HG02610 (cell line): Measurements from ENCODE around the gene OTUB2.
A peak's percentile ranks its signal among the peaks of the same experiment; 100 is the strongest.

ENCODE experiments used
- ATAC-seq: cut with Tn5 transposase; IDR thresholded peaks from one replicate; pipeline ENCODE4 v1.9.1; 2021; ENCODE audit warnings: mild to moderate bottlenecking, moderate library complexity; ENCODE audit not compliant: unreplicated experiment

The OTUB2 gene

GRCh38 chr14:94026173-94026888 lies at the start of gene OTUB2:
Gene OTUB2 (plus strand): TSS chr14:94026340. CDS start chr14:94026538, 198 bp downstream.
- ATAC-seq = peak; percentile 100

- peak; percentile 19 for ATAC-seq
Observed at GRCh38 chr14:93976477-93977057, 49.6 kb upstream of the OTUB2 start, which contains the start of gene ASB2. Gene ASB2 (minus strand): TSS chr14:93976570. CDS start chr14:93964539, 12,031 bp downstream.

- no peak for ATAC-seq
Observed at GRCh38 chr14:93977171-93977570, 49.0 kb upstream of the OTUB2 start.

- ATAC-seq = peak; percentile 39
Observed at GRCh38 chr14:93977790-93978581, 48.2 kb upstream of the OTUB2 start.

GRCh38 chr14:93978735-93979134 lies 47.4 kb upstream of the OTUB2 start:
- ATAC-seq = no peak

GRCh38 chr14:93980456-93981201 lies 45.5 kb upstream of the OTUB2 start:
- no peak for ATAC-seq

GRCh38 chr14:93981316-93982229 lies 44.6 kb upstream of the OTUB2 start:
- no peak for ATAC-seq

GRCh38 chr14:93982230-93983007 lies 43.7 kb upstream of the OTUB2 start:
- no peak for ATAC-seq

- no peak for ATAC-seq
Observed at GRCh38 chr14:93984070-93984469, 42.1 kb upstream of the OTUB2 start.

- no peak for ATAC-seq
Observed at GRCh38 chr14:93984987-93985410, 41.1 kb upstream of the OTUB2 start.

- no peak for ATAC-seq
Observed at GRCh38 chr14:93986955-93987354, 39.2 kb upstream of the OTUB2 start.

GRCh38 chr14:93987376-93987775 lies 38.8 kb upstream of the OTUB2 start:
- no peak for ATAC-seq

- no peak for ATAC-seq
Observed at GRCh38 chr14:93987815-93988476, 38.2 kb upstream of the OTUB2 start.

- peak; percentile 64 for ATAC-seq
Observed at GRCh38 chr14:93989939-93990338, 36.2 kb upstream of the OTUB2 start.

- no peak for ATAC-seq
Observed at GRCh38 chr14:93991212-93991611, 34.9 kb upstream of the OTUB2 start.

- ATAC-seq = no peak
Observed at GRCh38 chr14:93991649-93992048, 34.5 kb upstream of the OTUB2 start.

- ATAC-seq = no peak
Observed at GRCh38 chr14:93993382-93993781, 32.8 kb upstream of the OTUB2 start.

- ATAC-seq = no peak
Observed at GRCh38 chr14:93994919-93995682, 31.0 kb upstream of the OTUB2 start.
